ENCODE measurements around the gene CLEC4C.
A peak's percentile ranks its signal among the peaks of the same experiment; 100 is the strongest.
"Not testable (repeated sequence)": the region's sequence is repeated elsewhere in the genome, so short reads cannot be mapped to it uniquely, and the experiment has no call there.

The CLEC4C gene, protein sequence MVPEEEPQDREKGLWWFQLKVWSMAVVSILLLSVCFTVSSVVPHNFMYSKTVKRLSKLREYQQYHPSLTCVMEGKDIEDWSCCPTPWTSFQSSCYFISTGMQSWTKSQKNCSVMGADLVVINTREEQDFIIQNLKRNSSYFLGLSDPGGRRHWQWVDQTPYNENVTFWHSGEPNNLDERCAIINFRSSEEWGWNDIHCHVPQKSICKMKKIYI

DNA sequence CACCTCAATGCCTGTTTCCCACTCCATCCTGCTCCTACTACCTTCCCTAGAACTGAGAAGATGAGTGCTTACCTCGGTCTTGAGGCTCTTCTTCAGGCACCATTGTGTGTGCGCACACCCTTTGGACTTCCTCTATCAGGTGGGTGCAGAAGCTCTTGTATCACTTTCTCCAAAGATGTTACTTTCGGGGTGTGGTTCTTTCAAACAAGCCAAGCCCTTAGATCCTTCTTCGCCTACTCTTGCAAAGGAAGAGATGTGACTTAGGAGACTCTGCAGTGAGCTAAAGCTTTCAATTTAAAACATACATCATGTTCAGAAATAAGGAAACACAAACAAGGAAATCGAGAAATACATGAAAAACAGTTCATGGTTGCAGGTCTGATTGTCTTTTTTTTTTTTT, at the start of gene CLEC4C:
Gene CLEC4C (minus strand): TSS at position 130 of the 400 bp plus-strand sequence. CDS start 27 bp downstream, at position 103.
- H3K27me3 ChIP-seq (replicated peaks; ENCODE audit: control insufficient read depth, insufficient read depth, low read length): peaks cover 4% of the 10 kb centered on the region
- H3K36me3 ChIP-seq (ENCODE audit: control insufficient read depth, insufficient read depth, low read length, severe bottlenecking): no peaks in the 10 kb centered on the region
- no peaks in the 10 kb centered on the region for H3K9me3 ChIP-seq (ENCODE audit: control insufficient read depth, low read length)
- DNase-seq (ENCODE audit: low read depth): no peak
- no peak within 1 kb of the TSS for H3K9ac ChIP-seq (ENCODE audit: low read length)
- H3K4me1 ChIP-seq (ENCODE audit: control insufficient read depth, insufficient read depth, low read length): no peaks in the 10 kb centered on the region
- H3K4me3 ChIP-seq (ENCODE audit: low read length): no peak within 1 kb of the TSS

DNA sequence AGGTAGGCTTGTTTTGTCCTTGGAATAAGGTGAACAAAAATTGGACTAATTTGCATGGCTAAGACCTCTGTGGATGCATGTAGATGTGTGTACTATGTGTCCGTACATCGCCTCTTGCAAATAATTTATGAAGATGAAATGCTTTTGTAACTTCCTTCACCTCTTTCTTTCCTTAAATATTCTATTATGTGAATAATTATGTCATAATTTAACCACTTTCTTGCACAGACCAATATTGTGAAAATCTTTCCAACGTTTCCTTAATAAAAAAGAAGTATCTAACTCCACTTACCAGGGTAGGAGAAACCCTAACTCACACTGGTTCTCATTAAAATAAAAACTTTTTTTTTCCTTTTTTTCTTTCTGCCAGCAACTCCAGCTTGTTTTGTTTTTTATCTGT, 46.0 kb upstream of the CLEC4C start:
- H3K9ac ChIP-seq (ENCODE audit: low read length): no peak overlapping the region
- H3K36me3 ChIP-seq (ENCODE audit: control insufficient read depth, insufficient read depth, low read length, severe bottlenecking): no peaks in the 10 kb centered on the region
- H3K4me3 ChIP-seq (ENCODE audit: low read length): no peak overlapping the region
- DNase-seq (ENCODE audit: low read depth): no peak
- peaks cover 23% of the 10 kb centered on the region for H3K27me3 ChIP-seq (replicated peaks; ENCODE audit: control insufficient read depth, insufficient read depth, low read length)
- H3K4me1 ChIP-seq (ENCODE audit: control insufficient read depth, insufficient read depth, low read length): peaks cover 3% of the 10 kb centered on the region
- no peaks in the 10 kb centered on the region for H3K9me3 ChIP-seq (ENCODE audit: control insufficient read depth, low read length)

DNA sequence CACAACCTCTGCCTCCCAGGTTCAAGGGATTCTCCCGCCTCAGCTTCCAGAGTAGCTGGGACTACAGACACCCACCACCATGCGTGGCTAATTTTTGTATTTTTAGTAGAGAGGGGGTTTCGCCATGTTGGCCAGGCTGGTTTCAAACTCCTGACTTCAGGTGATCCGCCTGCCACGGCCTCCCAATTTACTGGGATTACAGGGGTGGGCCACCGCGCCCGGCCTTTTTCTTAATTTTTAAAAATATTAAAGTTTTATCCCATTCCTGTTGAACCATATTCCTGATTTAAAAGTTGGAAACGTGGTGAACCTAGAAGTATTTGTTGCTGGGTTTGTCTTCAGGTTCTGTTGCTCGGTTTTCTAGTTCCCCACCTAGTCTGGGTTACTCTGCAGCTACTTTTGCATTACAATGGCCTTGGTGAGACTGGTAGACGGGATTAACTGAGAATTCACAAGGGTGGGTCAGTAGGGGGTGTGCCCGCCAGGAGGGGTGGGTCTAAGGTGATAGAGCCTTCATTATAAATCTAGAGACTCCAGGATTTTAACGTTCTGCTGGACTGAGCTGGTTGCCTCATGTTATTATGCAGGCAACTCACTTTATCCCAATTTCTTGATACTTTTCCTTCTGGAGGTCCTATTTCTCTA, 41.8 kb upstream of the CLEC4C start, which contains the start of gene NANOG:
Gene NANOG (plus strand): TSS at position 519 of the 645 bp plus-strand sequence. CDS start 213 bp downstream, outside the sequence.
- not testable (repeated sequence) for DNase-seq (ENCODE audit: low read depth); H3K9me3 ChIP-seq (ENCODE audit: control insufficient read depth, low read length); H3K36me3 ChIP-seq (ENCODE audit: control insufficient read depth, insufficient read depth, low read length, severe bottlenecking); H3K9ac ChIP-seq (ENCODE audit: low read length)
- Histone ChIP-seq H3K4me3 (ENCODE audit: low read length) (peak within 1 kb of the TSS; percentile 48), H3K27me3 (replicated peaks; ENCODE audit: control insufficient read depth, insufficient read depth, low read length) (peaks cover 27% of the 10 kb centered on the region), H3K4me1 (ENCODE audit: control insufficient read depth, insufficient read depth, low read length) (peaks cover 10% of the 10 kb centered on the region)

DNA sequence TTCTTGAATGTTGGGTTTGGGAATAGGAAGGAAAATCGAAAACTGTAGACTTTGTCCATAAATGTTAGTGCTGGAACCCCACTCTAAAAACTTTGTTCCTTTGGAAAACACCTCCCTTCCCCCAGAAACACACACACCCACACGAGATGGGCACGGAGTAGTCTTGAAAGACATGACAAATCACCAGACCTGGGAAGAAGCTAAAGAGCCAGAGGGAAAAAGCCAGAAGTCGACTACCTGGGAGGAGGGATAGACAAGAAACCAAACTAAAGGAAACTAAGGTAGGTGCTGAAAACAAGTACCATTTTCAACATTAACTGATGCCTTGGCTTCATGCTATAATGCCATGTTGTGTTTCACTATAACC, 41.1 kb upstream of the CLEC4C start:
- no peaks in the 10 kb centered on the region for H3K9me3 ChIP-seq (ENCODE audit: control insufficient read depth, low read length)
- peaks cover 27% of the 10 kb centered on the region for H3K27me3 ChIP-seq (replicated peaks; ENCODE audit: control insufficient read depth, insufficient read depth, low read length)
- H3K4me1 ChIP-seq (ENCODE audit: control insufficient read depth, insufficient read depth, low read length): peaks cover 10% of the 10 kb centered on the region
- no peaks in the 10 kb centered on the region for H3K36me3 ChIP-seq (ENCODE audit: control insufficient read depth, insufficient read depth, low read length, severe bottlenecking)
- peak overlapping the region; percentile 48 for H3K4me3 ChIP-seq (ENCODE audit: low read length)
- no peak overlapping the region for H3K9ac ChIP-seq (ENCODE audit: low read length)
- DNase-seq (ENCODE audit: low read depth): no peak

DNA sequence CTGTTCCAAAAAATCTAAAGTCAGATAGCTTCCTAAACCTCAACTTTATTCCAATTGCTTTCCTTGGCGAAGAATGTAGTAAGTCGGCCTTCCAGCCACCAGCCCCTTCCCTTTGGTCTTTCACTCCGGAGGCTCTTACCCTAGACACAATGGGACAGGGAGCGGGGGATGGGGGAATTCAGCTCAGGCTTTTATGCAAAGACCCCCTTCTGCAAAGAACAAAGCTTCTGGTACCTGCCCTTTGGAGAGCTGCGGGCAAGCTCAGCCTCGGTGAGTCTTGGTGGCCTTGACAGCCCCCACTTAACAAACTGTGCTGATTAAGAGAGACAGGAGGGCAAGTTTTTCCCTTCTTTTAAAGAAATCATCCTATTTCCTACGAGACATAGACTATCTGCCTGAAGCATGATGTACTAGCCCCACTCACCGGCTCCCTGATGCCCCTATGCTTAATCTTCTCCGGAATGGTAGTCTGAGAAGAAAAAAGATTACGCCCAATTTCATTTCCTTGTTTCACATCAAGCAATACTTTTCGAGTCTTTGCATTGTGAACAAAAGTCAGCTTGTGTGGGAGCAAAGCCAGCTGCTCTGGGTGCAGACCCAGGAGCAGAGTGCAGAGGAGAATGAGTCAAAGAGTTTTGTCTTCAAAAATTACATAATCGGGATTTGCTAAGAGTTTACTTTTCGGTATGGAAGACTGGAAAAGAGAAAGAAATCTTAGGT, 40.6 kb upstream of the CLEC4C start:
- no peak for DNase-seq (ENCODE audit: low read depth)
- H3K4me3 ChIP-seq (ENCODE audit: low read length): peak overlapping the region; percentile 48

DNA sequence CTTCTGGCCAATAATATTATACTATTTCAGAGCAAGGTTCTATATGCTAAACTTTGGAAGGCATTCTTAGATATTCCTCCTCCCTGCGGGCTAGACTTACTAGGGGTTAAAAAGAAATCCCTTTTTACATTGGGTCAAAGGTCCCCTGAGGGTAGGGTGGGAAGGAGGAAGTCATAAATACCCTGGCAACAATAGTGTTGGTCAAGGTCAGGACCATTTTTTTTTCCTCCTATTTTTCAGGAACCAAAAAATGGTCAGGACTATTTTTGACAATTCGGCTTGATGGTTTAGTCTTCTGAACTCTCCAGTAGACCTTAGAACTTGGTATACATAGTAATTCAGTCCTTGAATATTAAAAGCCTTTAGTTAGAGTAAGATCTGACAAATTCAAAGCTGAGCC, 37.5 kb upstream of the CLEC4C start:
- Histone ChIP-seq H3K4me3 (ENCODE audit: low read length) (no peak overlapping the region), H3K9me3 (ENCODE audit: control insufficient read depth, low read length) (no peaks in the 10 kb centered on the region), H3K9ac (ENCODE audit: low read length) (no peak overlapping the region), H3K4me1 (ENCODE audit: control insufficient read depth, insufficient read depth, low read length) (peaks cover 10% of the 10 kb centered on the region), H3K36me3 (ENCODE audit: control insufficient read depth, insufficient read depth, low read length, severe bottlenecking) (no peaks in the 10 kb centered on the region), H3K27me3 (replicated peaks; ENCODE audit: control insufficient read depth, insufficient read depth, low read length) (peaks cover 12% of the 10 kb centered on the region)
- DNase-seq (ENCODE audit: low read depth): no peak

More for the DNA sequence above, 40.6 kb upstream of the CLEC4C start:
- Histone ChIP-seq H3K36me3 (ENCODE audit: control insufficient read depth, insufficient read depth, low read length, severe bottlenecking) (no peaks in the 10 kb centered on the region), H3K9me3 (ENCODE audit: control insufficient read depth, low read length) (no peaks in the 10 kb centered on the region), H3K27me3 (replicated peaks; ENCODE audit: control insufficient read depth, insufficient read depth, low read length) (peaks cover 27% of the 10 kb centered on the region), H3K4me1 (ENCODE audit: control insufficient read depth, insufficient read depth, low read length) (peaks cover 10% of the 10 kb centered on the region), H3K9ac (ENCODE audit: low read length) (no peak overlapping the region)

DNA sequence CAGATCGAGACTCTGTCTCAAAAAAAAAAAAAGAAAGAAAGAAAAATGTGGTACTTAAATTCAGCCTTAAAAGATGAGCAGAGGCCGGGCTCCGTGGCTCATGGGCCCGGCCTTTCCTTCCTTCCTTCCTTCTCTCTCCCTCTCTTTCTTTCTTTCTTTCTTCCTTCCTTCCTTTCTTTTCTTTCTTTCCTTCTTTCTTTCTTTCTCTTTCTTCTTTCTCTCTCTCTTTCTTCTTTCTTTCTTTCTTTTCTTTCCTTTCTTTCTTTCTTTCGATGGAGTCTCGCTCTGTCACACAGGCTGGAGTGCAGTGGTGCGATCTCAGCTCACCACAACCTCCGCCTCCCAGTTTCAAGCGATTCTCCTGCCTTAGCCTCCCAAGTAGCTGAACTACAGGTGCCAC, 36.3 kb upstream of the CLEC4C start:
- H3K4me3 ChIP-seq (ENCODE audit: low read length); H3K9ac ChIP-seq (ENCODE audit: low read length); H3K36me3 ChIP-seq (ENCODE audit: control insufficient read depth, insufficient read depth, low read length, severe bottlenecking); H3K27me3 ChIP-seq (replicated peaks; ENCODE audit: control insufficient read depth, insufficient read depth, low read length); DNase-seq (ENCODE audit: low read depth); H3K9me3 ChIP-seq (ENCODE audit: control insufficient read depth, low read length); H3K4me1 ChIP-seq (ENCODE audit: control insufficient read depth, insufficient read depth, low read length): not testable (repeated sequence)

DNA sequence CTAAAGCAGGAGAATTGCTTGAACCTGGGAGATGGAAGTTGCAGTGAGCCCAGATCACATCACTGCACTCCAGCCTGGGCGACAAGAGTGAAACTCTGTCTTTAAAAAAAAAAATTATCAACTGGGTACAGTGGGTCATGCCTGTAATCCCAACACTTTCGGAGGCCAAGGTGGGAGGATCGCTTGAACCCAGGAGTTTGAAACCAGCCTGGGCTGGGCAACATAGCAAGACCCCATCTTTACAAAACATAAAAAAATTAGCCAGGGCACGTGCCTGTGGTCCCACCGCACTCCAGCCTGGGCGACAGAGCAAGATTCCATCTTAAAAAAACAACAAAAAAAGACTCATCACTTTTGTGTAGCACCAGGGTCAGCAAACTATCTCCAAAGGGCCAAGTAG, 34.9 kb upstream of the CLEC4C start:
- H3K4me1 ChIP-seq (ENCODE audit: control insufficient read depth, insufficient read depth, low read length): no peaks in the 10 kb centered on the region
- no peaks in the 10 kb centered on the region for H3K36me3 ChIP-seq (ENCODE audit: control insufficient read depth, insufficient read depth, low read length, severe bottlenecking)
- no peak overlapping the region for H3K4me3 ChIP-seq (ENCODE audit: low read length)
- H3K9me3 ChIP-seq (ENCODE audit: control insufficient read depth, low read length): no peaks in the 10 kb centered on the region
- DNase-seq (ENCODE audit: low read depth): no peak
- H3K27me3 ChIP-seq (replicated peaks; ENCODE audit: control insufficient read depth, insufficient read depth, low read length): no peaks in the 10 kb centered on the region
- H3K9ac ChIP-seq (ENCODE audit: low read length): no peak overlapping the region

DNA sequence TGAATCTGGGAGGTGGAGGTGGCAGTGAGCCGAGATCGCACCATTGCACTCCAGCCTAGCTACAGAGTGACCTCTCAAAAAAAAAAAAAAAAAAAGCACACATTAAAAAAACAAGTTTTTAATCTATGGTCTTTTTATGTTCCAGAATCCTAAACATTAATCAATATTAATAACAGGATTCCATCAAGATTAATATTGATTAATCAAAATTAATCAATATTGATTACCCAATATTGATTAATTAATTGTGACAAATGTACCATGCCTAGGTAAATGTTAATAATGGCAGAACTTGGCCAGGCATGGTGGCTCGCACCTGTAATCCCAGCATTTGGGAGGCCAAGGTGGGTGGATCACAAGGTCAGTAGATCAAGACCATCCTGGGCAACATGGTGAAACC, 34.1 kb upstream of the CLEC4C start:
- Histone ChIP-seq H3K9me3 (ENCODE audit: control insufficient read depth, low read length) (no peaks in the 10 kb centered on the region), H3K4me1 (ENCODE audit: control insufficient read depth, insufficient read depth, low read length) (no peaks in the 10 kb centered on the region), H3K36me3 (ENCODE audit: control insufficient read depth, insufficient read depth, low read length, severe bottlenecking) (no peaks in the 10 kb centered on the region), H3K4me3 (ENCODE audit: low read length) (no peak overlapping the region), H3K9ac (ENCODE audit: low read length) (no peak overlapping the region), H3K27me3 (replicated peaks; ENCODE audit: control insufficient read depth, insufficient read depth, low read length) (no peaks in the 10 kb centered on the region)
- DNase-seq (ENCODE audit: low read depth): no peak

DNA sequence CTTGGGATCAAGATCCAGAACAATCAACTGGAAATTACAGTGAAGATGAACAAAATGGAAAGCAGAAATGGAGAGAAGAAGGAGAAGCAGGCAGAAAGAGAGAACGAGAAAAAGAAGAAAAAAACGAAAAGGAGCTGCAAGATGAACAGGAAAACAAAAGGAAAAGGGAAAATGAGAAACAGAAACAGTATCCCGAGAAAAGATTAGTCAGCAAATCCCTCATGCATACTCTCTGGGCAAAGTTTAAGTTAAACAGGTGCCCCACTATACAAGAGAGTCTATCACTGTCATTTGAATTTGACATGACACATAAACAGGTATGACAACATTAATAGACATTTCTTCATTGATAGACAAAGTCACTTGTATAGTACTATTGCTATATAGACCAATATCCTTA, 22.8 kb upstream of the CLEC4C start:
- Histone ChIP-seq H3K27me3 (replicated peaks; ENCODE audit: control insufficient read depth, insufficient read depth, low read length) (no peaks in the 10 kb centered on the region), H3K9me3 (ENCODE audit: control insufficient read depth, low read length) (no peaks in the 10 kb centered on the region), H3K9ac (ENCODE audit: low read length) (no peak overlapping the region), H3K36me3 (ENCODE audit: control insufficient read depth, insufficient read depth, low read length, severe bottlenecking) (no peaks in the 10 kb centered on the region), H3K4me1 (ENCODE audit: control insufficient read depth, insufficient read depth, low read length) (no peaks in the 10 kb centered on the region), H3K4me3 (ENCODE audit: low read length) (no peak overlapping the region)
- DNase-seq (ENCODE audit: low read depth): no peak

DNA sequence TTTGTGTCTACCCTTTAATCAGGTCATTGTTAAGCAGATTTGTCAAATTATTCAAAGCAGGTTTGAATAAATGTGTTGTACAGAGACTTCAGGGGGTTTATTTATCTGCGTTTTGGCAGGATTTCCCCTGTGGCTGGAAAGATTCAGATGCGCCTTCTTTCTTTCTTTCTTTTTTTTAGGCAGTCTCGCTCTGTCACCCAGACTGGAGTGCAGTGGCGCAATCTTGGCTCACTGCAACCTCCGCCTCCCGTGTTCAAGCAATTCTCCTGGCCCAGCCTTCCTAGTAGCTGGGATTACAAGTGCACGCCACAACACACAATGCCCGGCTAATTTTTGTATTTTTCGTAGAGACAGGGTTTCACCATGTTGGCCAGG, 11.6 kb upstream of the CLEC4C start:
- H3K4me3 ChIP-seq (ENCODE audit: low read length): peak overlapping the region; percentile 41

More for the DNA sequence above, 11.6 kb upstream of the CLEC4C start:
- no peak overlapping the region for H3K9ac ChIP-seq (ENCODE audit: low read length)
- no peaks in the 10 kb centered on the region for H3K27me3 ChIP-seq (replicated peaks; ENCODE audit: control insufficient read depth, insufficient read depth, low read length)
- H3K36me3 ChIP-seq (ENCODE audit: control insufficient read depth, insufficient read depth, low read length, severe bottlenecking): no peaks in the 10 kb centered on the region
- no peaks in the 10 kb centered on the region for H3K9me3 ChIP-seq (ENCODE audit: control insufficient read depth, low read length)
- no peak for DNase-seq (ENCODE audit: low read depth)
- H3K4me1 ChIP-seq (ENCODE audit: control insufficient read depth, insufficient read depth, low read length): peaks cover 5% of the 10 kb centered on the region

All from adipocyte (in vitro differentiated cells).